AG04450 (cell line): ENCODE measurements around the gene KLC1. TPM values are rescaled to one million over a fixed set of nuclear protein-coding genes. Genes with fewer than 3 reads are reported as not detected.

Experiments used
- CTCF ChIA-PET: fragments of 300-600, 350-600 bp; formaldehyde crosslinking; extraction: SDS; loops from one replicate; lab custom pipeline; 2022; ENCODE audit warnings: antibody characterized with exemption, inconsistent platforms; lab: Charles Lee
- POLR2A ChIA-PET: fragments of 350-600 bp; formaldehyde crosslinking; extraction: SDS; loops from one replicate; lab custom pipeline; 2021; ENCODE audit warnings: antibody characterized with exemption, inconsistent platforms; lab: Yijun Ruan, JAX
- DNase-seq: peaks from one replicate; pipeline ENCODE4 v3.0.0-alpha.2; 2011; ENCODE audit warnings: low read depth, low spot score
- H3K27ac ChIP-seq: one replicate; pipeline ENCODE4 v1.5.1; 2012; ENCODE audit warnings: low read depth, low read length, control low read depth
- H3K27me3 ChIP-seq: one replicate; pipeline ENCODE4 v1.6.0; 2012; ENCODE audit warnings: low read length; ENCODE audit not compliant: control insufficient read depth, insufficient read depth
- H3K4me3 ChIP-seq: 2 replicates; pipeline ENCODE4 v1.5.1; 2011; ENCODE audit warnings: mild to moderate bottlenecking, low read depth, low read length, control low read depth
- H3K9me3 ChIP-seq: 2 replicates; pipeline ENCODE4 v1.5.1; 2012; ENCODE audit warnings: low read length; ENCODE audit not compliant: control insufficient read depth, insufficient read depth
- CTCF ChIP-seq: IDR thresholded peaks from 2 replicates; pipeline ENCODE4 v1.5.1; 2011; ENCODE audit warnings: low read depth, low read length, control low read depth, inconsistent platforms
- polyA plus RNA-seq: library from polyadenylated mRNA; depleted of rRNA; stranded (reverse); fragments of >200 nt; gene quantifications from 2 replicates; pipeline ENCODE4 v1.2.3, GENCODE V29; 2011; rRNA removed
- small RNA-seq: library from RNA; depleted of rRNA; stranded (forward); fragments of <200 nt; gene quantifications from one replicate; pipeline ENCODE3, GENCODE V24; 2012; ENCODE audit warnings: low read depth; ENCODE audit not compliant: insufficient read length

Gene KLC1
- polyA plus RNA-seq, 1 experiment = 160 TPM

- Histone ChIP-seq H3K27ac (no peak overlapping the region), H3K4me3 (no peak overlapping the region), H3K27me3 (no peaks in the 10 kb centered on the region), H3K9me3 (no peaks in the 10 kb centered on the region)
- no peak for TF ChIP-seq CTCF
- ChIA-PET CTCF (no interaction called here), POLR2A (no interaction called here)
- no peak for DNase-seq
Measured at GRCh38 chr14:103749452-103749851, 120.4 kb downstream of the KLC1 start.

- DNase-seq = no peak
- no peaks in the 10 kb centered on the region for H3K9me3 ChIP-seq
- ChIA-PET CTCF (no interaction called here), POLR2A (no interaction called here)
- H3K27ac ChIP-seq = no peak overlapping the region
- no peak overlapping the region for H3K4me3 ChIP-seq
- no peak for TF ChIP-seq CTCF
- no peaks in the 10 kb centered on the region for H3K27me3 ChIP-seq
Measured at GRCh38 chr14:103749860-103750259, 120.8 kb downstream of the KLC1 start.

Small RNAs within 50 kb of the gene (small RNA-seq; reads per million reads assigned to genes)
- not detected for gene RF00019

Other genes with a start within 250 kb of the KLC1 start
- 81.3 and 109 TPM in 2 replicates for gene MARK3, start 243.8 kb upstream of the KLC1 start, polyA plus RNA-seq
- gene CKB, start 106.4 kb upstream of the KLC1 start, polyA plus RNA-seq = 11.7 and 12.9 TPM in 2 replicates
- 4.4 and 6.1 TPM in 2 replicates for gene TRMT61A, start 100.0 kb upstream of the KLC1 start, polyA plus RNA-seq
- gene BAG5, start 66.6 kb upstream of the KLC1 start, polyA plus RNA-seq = 10.5 and 12.5 TPM in 2 replicates
- gene COA8, start 66.3 kb upstream of the KLC1 start, polyA plus RNA-seq = 25.8 and 29.8 TPM in 2 replicates
- 4.3 and 4.8 TPM in 2 replicates for gene XRCC3, start 86.2 kb downstream of the KLC1 start, polyA plus RNA-seq
- 77.5 and 78.6 TPM in 2 replicates for gene ZFYVE21, start 86.6 kb downstream of the KLC1 start, polyA plus RNA-seq
- 0.52 and 0.62 TPM in 2 replicates for gene PPP1R13B, start 218.4 kb downstream of the KLC1 start, polyA plus RNA-seq